GM12878 (cell line): ENCODE data around the gene DYNLL1. TPM values are rescaled to one million over a fixed set of nuclear protein-coding genes. Genes with fewer than 3 reads are reported as not detected.

ENCODE experiments used
- ATAC-seq: fragments of 200-7000 bp; cut with Tn5 transposase; 3 replicates; pipeline ENCODE4 v1.9.1; 2020; ENCODE audit warnings: mild to moderate bottlenecking, moderate library complexity
- BruUV-seq: library from RNA; stranded (reverse); fragments of 400-500 nt; replicated peaks from 2 replicates; lab custom pipeline; 2021; lab: Mats Ljungman, UMichigan
- CTCF ChIA-PET: fragments of 300-600 bp; sonication (Branson Sonifier 250); formaldehyde crosslinking; extraction: SDS; loops from one replicate; lab custom pipeline; 2021; ENCODE audit warnings: inconsistent platforms; lab: Yijun Ruan, JAX
- POLR2A ChIA-PET: fragments of 350-600 bp; formaldehyde crosslinking; extraction: SDS; loops from one replicate; lab custom pipeline; 2021; ENCODE audit warnings: inconsistent platforms; lab: Charles Lee
- RAD21 ChIA-PET: fragments of 300-600 bp; sonication (Branson Sonifier 250); formaldehyde crosslinking; loops from one replicate; lab custom pipeline; 2023; ENCODE audit warnings: antibody characterized with exemption; ENCODE audit not compliant: unreplicated experiment; lab: Charles Lee
- SMC1A ChIA-PET: fragments of 300-600 bp; sonication (Branson Sonifier 250); formaldehyde crosslinking; loops from one replicate; lab custom pipeline; 2023; ENCODE audit not compliant: unreplicated experiment, uncharacterized antibody; lab: Charles Lee
- DNase-seq: peaks from one replicate; pipeline ENCODE4 v3.0.0-alpha.2; 2011; ENCODE audit warnings: low read depth, low spot score
- FAIRE-seq: peaks from 3 replicates; lab custom pipeline; 2011; peaks lifted over from hg19 to GRCh38; lab: Jason Lieb, UNC
- H2AFZ ChIP-seq: 2 replicates; pipeline ENCODE4 v1.6.0; 2011; ENCODE audit warnings: low read depth, low read length, control low read depth; ENCODE audit not compliant: control insufficient read depth
- H3K27ac ChIP-seq: 2 replicates; pipeline ENCODE4 v1.5.1; 2011; ENCODE audit warnings: control low read depth; ENCODE audit not compliant: control insufficient read depth, insufficient read depth
- H3K27me3 ChIP-seq, 2 experiments: replicated peaks in 1 of 2; 2 replicates each; pipeline versions ENCODE4 v1.6.0 to v1.6.1; 2011; ENCODE audit warnings: low read length in 1 of 2; ENCODE audit not compliant: control insufficient read depth in 2 of 2, insufficient read depth in 2 of 2
- H3K36me3 ChIP-seq, 2 experiments: 2 replicates each; pipeline ENCODE4 v1.5.1; 2011; ENCODE audit warnings: low read length in 1 of 2; ENCODE audit not compliant: control insufficient read depth in 2 of 2, insufficient read depth in 2 of 2
- H3K4me1 ChIP-seq: 2 replicates; pipeline ENCODE4 v1.6.1; 2011; ENCODE audit warnings: mild to moderate bottlenecking, low read length, moderate library complexity, mixed read lengths; ENCODE audit not compliant: control insufficient read depth, insufficient read depth
- H3K4me2 ChIP-seq: 2 replicates; pipeline ENCODE4 v1.6.0; 2011; ENCODE audit warnings: control low read depth; ENCODE audit not compliant: control insufficient read depth, insufficient read depth
- H3K4me3 ChIP-seq: fragments of 200-600 bp; sonication (generic); 2 replicates; pipeline ENCODE4 v1.5.1; 2016
- H3K79me2 ChIP-seq: 2 replicates; pipeline ENCODE4 v1.6.0; 2011; ENCODE audit warnings: low read length; ENCODE audit not compliant: control insufficient read depth, insufficient read depth
- H3K9ac ChIP-seq: 2 replicates; pipeline ENCODE4 v1.8.0; 2011; ENCODE audit warnings: low read length, control low read depth, mixed read lengths; ENCODE audit not compliant: control insufficient read depth, insufficient read depth
- H3K9me3 ChIP-seq: replicated peaks from 3 replicates; pipeline ENCODE4 v1.5.1; 2011; ENCODE audit warnings: mild to moderate bottlenecking, low read length; ENCODE audit not compliant: control insufficient read depth, insufficient read depth
- H4K20me1 ChIP-seq: 2 replicates; pipeline ENCODE4 v1.6.0; 2011; ENCODE audit not compliant: control insufficient read depth, insufficient read depth
- BHLHE40 ChIP-seq, 2 experiments: fragments of 450-650 bp in 1 of 2; IDR thresholded peaks; 2 replicates each; pipeline ENCODE4 v1.6.1; 2011 to 2017; ENCODE audit warnings: low read depth in 2 of 2, borderline replicate concordance in 1 of 2, improper control_type of control experiment in 1 of 2, low read length in 1 of 2, mild to moderate bottlenecking in 1 of 2
- CEBPZ ChIP-seq: fragments of 150-350 bp; IDR thresholded peaks from 2 replicates; pipeline ENCODE4 v1.6.1; 2016; ENCODE audit warnings: low read depth, low read length
- POLR2A ChIP-seq: IDR thresholded peaks from 2 replicates; pipeline ENCODE4 v1.6.1; 2011; ENCODE audit warnings: low read depth, mild to moderate bottlenecking, low read length
- POLR2AphosphoS5 ChIP-seq: IDR thresholded peaks from 2 replicates; pipeline ENCODE4 v1.6.1; 2011; ENCODE audit warnings: mild to moderate bottlenecking, low read length, inconsistent platforms
- PRDM15 ChIP-seq: fragments of 450-650 bp; formaldehyde crosslinking; IDR thresholded peaks from 2 replicates; pipeline ENCODE4 v1.4.0; 2020; ENCODE audit warnings: mild to moderate bottlenecking, moderate library complexity
- RUNX3 ChIP-seq: IDR thresholded peaks from 2 replicates; pipeline ENCODE4 v1.6.1; 2012; ENCODE audit warnings: low read length, inconsistent platforms
- SIX5 ChIP-seq: IDR thresholded peaks from 2 replicates; pipeline ENCODE4 v1.6.1; 2011; ENCODE audit warnings: mild to moderate bottlenecking, low read depth, low read length, moderate library complexity; ENCODE audit not compliant: severe bottlenecking
- SMC3 ChIP-seq: IDR thresholded peaks from 2 replicates; pipeline ENCODE4 v1.6.1; 2011; ENCODE audit warnings: low read length, improper control_type of control experiment, borderline replicate concordance
- SP1 ChIP-seq: IDR thresholded peaks from one replicate; pipeline ENCODE4 v1.6.1; 2011; ENCODE audit warnings: low read depth, low read length
- TARDBP ChIP-seq: IDR thresholded peaks from 2 replicates; pipeline ENCODE4 v1.6.1; 2016; ENCODE audit warnings: borderline replicate concordance
- TBL1XR1 ChIP-seq: IDR thresholded peaks from 2 replicates; pipeline ENCODE4 v1.6.1; 2012; ENCODE audit warnings: low read depth, low read length, improper control_type of control experiment
- ZBTB4 ChIP-seq: fragments of 450-650 bp; formaldehyde crosslinking; IDR thresholded peaks from 2 replicates; pipeline ENCODE4 v1.4.0; 2022; ENCODE audit warnings: mild to moderate bottlenecking, moderate library complexity
- WGBS: methylation state at CpG from one replicate; pipeline ENCODE4 v1.1.6; 2016; ENCODE audit warnings: low lambda C conversion rate; ENCODE audit not compliant: insufficient replicate concordance, insufficient coverage; ENCODE audit errors: missing lambda C conversion rate; 5-methylcytosine and 5-hydroxymethylcytosine counted together
- in situ Hi-C: fragments of 300-500 bp; cut with MboI; formaldehyde crosslinking; loops from 9 replicates; pipeline ENCODE4 v1.14.3; 2018; ENCODE audit warnings: mixed read lengths
- intact Hi-C: fragments of 100-400 bp; cut with micrococcal nuclease; formaldehyde crosslinking; loops from one replicate; pipeline ENCODE4 v1.14.2; 2022; ENCODE audit not compliant: unreplicated experiment
- polyA plus RNA-seq, 11 experiments: library from polyadenylated mRNA; depleted of rRNA in 4 of 11; unstranded in 6 of 11; stranded (reverse) in 5 of 11; fragments of >200 nt; fragmentation: Nextera tagmentation in 4 of 11; fragmentation: Illumina TruSeq in 1 of 11; extraction: Ambion mirVana in 4 of 11; extraction: Trizol in 1 of 11; gene quantifications; 1 replicate in 1 of 11; 2 replicates in 10 of 11; pipeline versions ENCODE4 v1.2.1 to v1.2.3, GENCODE V29; 2011 to 2016; ENCODE audit warnings: inconsistent platforms in 2 of 11, missing spikeins in 2 of 11, low read depth in 1 of 11
- total RNA-seq, 4 experiments: library from RNA; depleted of rRNA in 3 of 4; stranded (reverse); fragments of >200 nt in 3 of 4; fragmentation: Illumina TruSeq in 1 of 4; extraction: Trizol in 1 of 4; gene quantifications; 2 replicates each; pipeline versions ENCODE4 v1.2.1 to v1.2.3, GENCODE V29; 2013 to 2021

DYNLL1 gene
- total and polyA plus RNA-seq, 10 of the 15 experiments (the other 5 are each of a cell fraction or from before 2014, with no cell fraction given), result 239 to 796 (median 379) TPM

GRCh38 chr12:120544691-120545090, 48.8 kb downstream of the DYNLL1 start:
- ChIA-PET POLR2A (interaction anchor here (1.0 kb wide), 1 partner anchor 9 kb away, joined by 3 read pairs; no protein-coding TSS in a partner anchor), RAD21 (no interaction called here), CTCF (interaction anchor here (1.2 kb wide), 1 partner anchor 38 kb away, joined by 4 read pairs; no protein-coding TSS in a partner anchor), SMC1A (no interaction called here)
- intact Hi-C loops (no loop called here), in situ Hi-C loops (no loop called here)
- Histone ChIP-seq H3K4me3 (no peak overlapping the region), H3K27ac (no peak overlapping the region), H2AFZ (no peak overlapping the region), H3K79me2 (peaks cover 41% of the 10 kb centered on the region), H3K36me3 (peaks cover 10 to 19% of the 10 kb centered on the region in 2 experiments), H3K4me1 (no peaks in the 10 kb centered on the region), H3K9ac (no peak overlapping the region), H3K9me3 (no peaks in the 10 kb centered on the region), H3K4me2 (no peak overlapping the region), H3K27me3 (no peaks in the 10 kb centered on the region), H4K20me1 (peaks cover 3% of the 10 kb centered on the region; the same call in 1 of the 2 replicates)
- DNase-seq (no peak), ATAC-seq (no peak), FAIRE-seq (no peak)
- BruUV-seq, result no TSS peak
- WGBS, result 98% methylated on average over 3 of the region's 3 CpGs
- TF ChIP-seq POLR2AphosphoS5 (no peak), TBL1XR1 (no peak), BHLHE40 (IDR thresholded peaks at IDR 0.05; ENCODE audit: borderline replicate concordance in 1 of 2, low read depth in 2 of 2, low read length in 1 of 2) (no peak), PRDM15 (CRISPR knock-in tag) (no peak), RUNX3 (no peak), CEBPZ (no peak), SMC3 (no peak), TARDBP (no peak), SIX5 (no peak), ZBTB4 (no peak), POLR2A (no peak), SP1 (no peak)
